Mesenchymal stem cell (in vitro differentiated cells and primary cell): ENCODE data around the gene TMEM214.

Experiments
- DNase-seq: peaks from one replicate; pipeline ENCODE4 v3.0.0-alpha.2; 2013
- H2AFZ ChIP-seq: one replicate; pipeline ENCODE4 v1.6.1; 2013; ENCODE audit warnings: low read depth, mild to moderate bottlenecking, control low read depth, inconsistent platforms, low read length, moderate library complexity
- H2AK5ac ChIP-seq: 2 replicates; pipeline ENCODE4 v1.6.1; 2013; ENCODE audit warnings: low read length, moderate library complexity, mild to moderate bottlenecking, inconsistent platforms; ENCODE audit not compliant: severe bottlenecking
- H2BK120ac ChIP-seq: one replicate; pipeline ENCODE4 v1.6.1; 2013; ENCODE audit warnings: low read depth, mild to moderate bottlenecking, inconsistent platforms, low read length, moderate library complexity
- H2BK12ac ChIP-seq, 2 experiments: one replicate each; pipeline ENCODE4 v1.6.1; 2013; ENCODE audit warnings: inconsistent platforms in 2 of 2, low read length in 2 of 2, mild to moderate bottlenecking in 2 of 2, moderate library complexity in 2 of 2, control low read depth in 1 of 2
- H2BK15ac ChIP-seq: one replicate; pipeline ENCODE4 v1.6.1; 2013; ENCODE audit warnings: mild to moderate bottlenecking, low read depth, inconsistent platforms; ENCODE audit not compliant: poor library complexity, severe bottlenecking
- H2BK5ac ChIP-seq: 2 replicates; pipeline ENCODE4 v1.6.1; 2013; ENCODE audit warnings: low read depth, mild to moderate bottlenecking, low read length, control low read depth, inconsistent platforms; ENCODE audit not compliant: poor library complexity, severe bottlenecking
- H3K14ac ChIP-seq, 2 experiments: one replicate each; pipeline ENCODE4 v1.6.1; 2013; ENCODE audit warnings: inconsistent platforms in 2 of 2, low read length in 2 of 2, control low read depth in 1 of 2, mild to moderate bottlenecking in 1 of 2, moderate library complexity in 1 of 2
- H3K18ac ChIP-seq, 2 experiments: one replicate each; pipeline ENCODE4 v1.6.1; 2013; ENCODE audit warnings: inconsistent platforms in 2 of 2, low read length in 2 of 2, control low read depth in 1 of 2, low read depth in 1 of 2, mild to moderate bottlenecking in 1 of 2
- H3K23ac ChIP-seq, 2 experiments: one replicate each; pipeline ENCODE4 v1.6.1; 2013; ENCODE audit warnings: inconsistent platforms in 2 of 2, low read length in 2 of 2, mild to moderate bottlenecking in 2 of 2, moderate library complexity in 2 of 2, control low read depth in 1 of 2
- H3K27ac ChIP-seq: 2 replicates; pipeline ENCODE4 v1.5.1; 2013; ENCODE audit warnings: mild to moderate bottlenecking, moderate library complexity, low read length, control low read depth, inconsistent platforms; ENCODE audit not compliant: poor library complexity, severe bottlenecking
- H3K27me3 ChIP-seq, 2 experiments: 2 replicates each; pipeline versions ENCODE4 v1.6.1 to v1.7.0; 2013; ENCODE audit warnings: low read length in 2 of 2, mild to moderate bottlenecking in 2 of 2, moderate library complexity in 2 of 2, control low read depth in 1 of 2, inconsistent platforms in 1 of 2; ENCODE audit not compliant: control insufficient read depth in 1 of 2, insufficient read depth in 1 of 2
- H3K36me3 ChIP-seq, 2 experiments: 2 replicates each; pipeline versions ENCODE4 v1.6.1 to v1.7.0; 2013; ENCODE audit warnings: low read length in 2 of 2, control low read depth in 1 of 2, inconsistent platforms in 1 of 2, low read depth in 1 of 2, mild to moderate bottlenecking in 1 of 2; ENCODE audit not compliant: insufficient read depth in 2 of 2, control insufficient read depth in 1 of 2
- H3K4ac ChIP-seq, 2 experiments: one replicate each; pipeline ENCODE4 v1.6.1; 2013; ENCODE audit warnings: inconsistent platforms in 2 of 2, low read length in 2 of 2, mild to moderate bottlenecking in 2 of 2, moderate library complexity in 2 of 2, control low read depth in 1 of 2, low read depth in 1 of 2
- H3K4me1 ChIP-seq: 2 replicates; pipeline ENCODE4 v1.6.1; 2013; ENCODE audit warnings: low read depth, low read length, control low read depth; ENCODE audit not compliant: control insufficient read depth, insufficient read depth
- H3K4me2 ChIP-seq: 2 replicates; pipeline ENCODE4 v1.6.1; 2013; ENCODE audit warnings: low read length, mild to moderate bottlenecking, inconsistent platforms; ENCODE audit not compliant: poor library complexity, severe bottlenecking
- H3K4me3 ChIP-seq, 2 experiments: 2 replicates each; pipeline versions ENCODE4 v1.5.1 to v1.7.0; 2013; ENCODE audit warnings: low read length in 2 of 2, mild to moderate bottlenecking in 2 of 2, control low read depth in 1 of 2, low read depth in 1 of 2; ENCODE audit not compliant: insufficient read depth in 1 of 2
- H3K79me1 ChIP-seq: replicated peaks from 2 replicates; pipeline ENCODE4 v1.6.1; 2013; ENCODE audit warnings: mild to moderate bottlenecking, control low read depth, low read length, inconsistent platforms; ENCODE audit not compliant: poor library complexity, severe bottlenecking
- H3K9ac ChIP-seq: 2 replicates; pipeline ENCODE4 v1.7.0; 2013; ENCODE audit warnings: mild to moderate bottlenecking, low read length, moderate library complexity
- H3K9me3 ChIP-seq: 2 replicates; pipeline ENCODE4 v1.7.0; 2013; ENCODE audit warnings: mild to moderate bottlenecking, low read length; ENCODE audit not compliant: control insufficient read depth
- H4K8ac ChIP-seq: one replicate; pipeline ENCODE4 v1.6.1; 2013; ENCODE audit warnings: inconsistent platforms, mild to moderate bottlenecking, low read length, moderate library complexity
- H4K91ac ChIP-seq: one replicate; pipeline ENCODE4 v1.6.1; 2013; ENCODE audit warnings: mild to moderate bottlenecking, low read length, inconsistent platforms
- WGBS: methylation state at CpG from one replicate; pipeline ENCODE4 v1.1.7; 2013; ENCODE audit warnings: mixed read lengths; 5-methylcytosine and 5-hydroxymethylcytosine counted together

Gene TMEM214

DNA sequence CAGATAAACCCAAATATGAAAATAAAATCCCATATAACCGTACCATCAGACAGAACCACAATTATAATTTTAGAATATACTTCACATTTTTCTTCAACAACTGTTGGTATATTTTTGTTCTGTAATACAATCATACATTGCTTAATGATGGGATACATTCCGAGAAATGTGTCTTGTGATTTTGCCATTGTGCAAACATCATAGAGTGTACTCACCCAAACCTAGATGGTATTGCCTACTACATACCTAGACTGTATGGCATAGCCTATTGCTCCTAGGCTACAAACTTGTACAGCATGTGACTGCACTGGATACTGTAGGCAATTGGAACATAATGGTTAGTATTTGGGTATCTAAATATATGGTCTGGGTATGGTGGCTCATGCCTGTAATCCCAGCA is 31.8 kb upstream of the TMEM214 start:
- Histone ChIP-seq H4K91ac (no peak overlapping the region), H3K36me3 (no peaks in the 10 kb centered on the region), H3K27me3 (peaks cover 0 to 33% of the 10 kb centered on the region in 2 experiments), H3K9me3 (no peaks in the 10 kb centered on the region), H3K4me2 (no peak overlapping the region), H2AFZ (no peak overlapping the region), H3K4ac (no peak overlapping the region), H3K18ac (no peak overlapping the region), H2BK5ac (no peak overlapping the region), H2BK120ac (no peak overlapping the region), H3K14ac (no peak overlapping the region), H3K79me1 (no peaks in the 10 kb centered on the region), H2AK5ac (no peak overlapping the region), H3K4me3 (no peak overlapping the region), H2BK12ac (no peak overlapping the region), H3K27ac (no peak overlapping the region), H3K23ac (no peak overlapping the region), H3K9ac (no peak overlapping the region), H2BK15ac (no peak overlapping the region), H4K8ac (no peak overlapping the region), H3K4me1 (peaks cover 1% of the 10 kb centered on the region)
- DNase-seq = no peak
- 86% methylated on average over 1 of the region's 2 CpGs for whole genome bisulfite sequencing

DNA sequence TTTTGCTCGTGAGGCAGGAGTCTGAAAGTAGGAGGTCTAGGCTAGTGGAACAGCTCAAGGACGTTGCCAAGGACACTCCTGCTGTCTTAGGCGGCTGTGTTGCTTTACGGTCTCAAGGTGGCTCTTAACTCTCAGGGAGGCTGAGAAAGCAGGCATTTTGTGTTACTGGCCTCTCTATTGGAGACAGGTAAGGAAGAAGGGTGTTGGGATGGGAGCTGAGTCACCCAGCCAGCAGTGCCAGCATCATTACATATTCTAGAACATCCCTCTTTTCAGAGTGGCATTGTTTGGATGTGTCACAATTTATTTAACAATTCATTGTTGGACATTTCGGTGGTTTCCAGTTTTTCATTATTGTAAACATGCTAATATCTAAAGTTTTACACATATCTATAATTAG is 30.8 kb upstream of the TMEM214 start:
- no peak for DNase-seq
- no peak overlapping the region for H3K9ac ChIP-seq
- WGBS = 60% methylated on average over 4 of the region's 5 CpGs
- no peak overlapping the region for H2BK120ac ChIP-seq
- no peak overlapping the region for H3K23ac ChIP-seq
- no peak overlapping the region for H3K27ac ChIP-seq
- H3K4me3 ChIP-seq = no peak overlapping the region
- H3K9me3 ChIP-seq = no peaks in the 10 kb centered on the region
- H3K79me1 ChIP-seq = no peaks in the 10 kb centered on the region
- no peak overlapping the region for H4K91ac ChIP-seq
- no peak overlapping the region for H2BK5ac ChIP-seq
- H2BK15ac ChIP-seq = no peak overlapping the region
- no peak overlapping the region for H3K18ac ChIP-seq
- no peak overlapping the region for H3K4ac ChIP-seq
- no peak overlapping the region for H3K4me2 ChIP-seq
- H3K36me3 ChIP-seq = no peaks in the 10 kb centered on the region
- H3K14ac ChIP-seq = no peak overlapping the region
- no peak overlapping the region for H2BK12ac ChIP-seq
- peaks cover 1% of the 10 kb centered on the region for H3K4me1 ChIP-seq
- H3K27me3 ChIP-seq = peaks cover 0 to 39% of the 10 kb centered on the region in 2 experiments
- H2AK5ac ChIP-seq = no peak overlapping the region
- no peak overlapping the region for H4K8ac ChIP-seq
- H2AFZ ChIP-seq = no peak overlapping the region

DNA sequence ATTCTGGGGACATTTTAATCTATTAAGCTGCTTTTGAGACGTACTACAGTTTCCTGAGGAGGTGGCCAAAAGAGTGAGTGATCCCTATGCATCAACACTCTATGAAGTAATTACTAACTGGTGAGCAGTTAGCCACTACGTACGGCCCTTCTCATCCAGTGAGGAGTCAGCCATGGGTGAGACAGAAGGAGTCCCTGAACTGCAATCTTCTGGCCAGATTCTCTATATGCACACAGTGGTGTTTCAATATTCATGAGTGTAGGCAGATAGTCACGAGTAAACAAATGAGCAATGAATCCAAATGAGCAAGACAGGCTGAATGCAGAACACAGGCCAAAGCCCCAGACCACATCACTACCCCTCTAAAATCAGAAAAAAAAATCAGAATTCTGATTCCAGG is 29.8 kb upstream of the TMEM214 start:
- Histone ChIP-seq H3K4me1 (peaks cover 1% of the 10 kb centered on the region), H2BK15ac (no peak overlapping the region), H4K91ac (no peak overlapping the region), H3K18ac (no peak overlapping the region), H3K27me3 (peaks cover 0 to 32% of the 10 kb centered on the region in 2 experiments), H3K4me2 (no peak overlapping the region), H3K9me3 (no peaks in the 10 kb centered on the region), H3K9ac (no peak overlapping the region), H2BK12ac (peak overlapping the region in 1 of 2 experiments; percentile 11), H2BK120ac (no peak overlapping the region), H3K4ac (no peak overlapping the region), H4K8ac (no peak overlapping the region), H2AK5ac (no peak overlapping the region), H3K79me1 (no peaks in the 10 kb centered on the region), H3K23ac (no peak overlapping the region), H3K14ac (no peak overlapping the region), H2AFZ (no peak overlapping the region), H3K4me3 (no peak overlapping the region), H3K27ac (no peak overlapping the region), H2BK5ac (no peak overlapping the region), H3K36me3 (no peaks in the 10 kb centered on the region)
- 83% methylated on average over 4 of the region's 4 CpGs for WGBS
- peak; percentile 54 for DNase-seq

DNA sequence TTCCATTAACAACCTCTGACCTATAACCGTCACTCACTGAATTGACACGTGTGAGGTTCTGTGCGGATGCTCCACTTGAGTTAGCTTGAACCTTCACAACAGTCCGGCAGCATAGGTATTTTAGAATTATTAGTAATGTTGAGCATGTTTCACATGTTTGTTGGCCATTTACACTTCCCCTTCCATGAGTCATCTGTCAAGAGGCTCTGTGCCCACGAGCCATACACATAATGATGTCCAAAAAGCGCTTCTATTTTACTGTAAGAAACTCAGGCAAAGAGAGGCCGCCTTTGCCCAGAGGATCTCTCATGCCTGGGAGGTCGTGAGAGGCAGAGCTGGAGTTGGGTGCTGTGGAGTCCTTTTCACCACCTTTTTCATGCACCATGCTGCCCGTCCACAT is 28.9 kb upstream of the TMEM214 start:
- H3K9me3 ChIP-seq = no peaks in the 10 kb centered on the region
- no peaks in the 10 kb centered on the region for H3K79me1 ChIP-seq
- no peak overlapping the region for H2BK120ac ChIP-seq
- no peak overlapping the region for H3K9ac ChIP-seq
- no peak overlapping the region for H2AK5ac ChIP-seq
- H3K14ac ChIP-seq = no peak overlapping the region
- no peak overlapping the region for H3K23ac ChIP-seq
- no peak overlapping the region for H3K4me2 ChIP-seq
- H2BK5ac ChIP-seq = no peak overlapping the region
- no peak overlapping the region for H4K91ac ChIP-seq
- no peak overlapping the region for H2BK12ac ChIP-seq
- no peak overlapping the region for H4K8ac ChIP-seq
- no peaks in the 10 kb centered on the region for H3K36me3 ChIP-seq
- peaks cover 0 to 29% of the 10 kb centered on the region in 2 experiments for H3K27me3 ChIP-seq
- H3K18ac ChIP-seq = no peak overlapping the region
- WGBS = 43% methylated on average over 8 of the region's 9 CpGs
- H3K4me1 ChIP-seq = peaks cover 1% of the 10 kb centered on the region
- no peak overlapping the region for H3K4ac ChIP-seq
- no peak overlapping the region for H3K4me3 ChIP-seq
- H2BK15ac ChIP-seq = no peak overlapping the region
- DNase-seq = peak; percentile 72
- H3K27ac ChIP-seq = no peak overlapping the region
- no peak overlapping the region for H2AFZ ChIP-seq
